HL-60/S4 treated with retinoic acid at 250 ng/mL for 4 days and 3 days (cell line): ENCODE data around the gene ECHS1.

Experiments
- in situ Hi-C: fragments of 300-500 bp; cut with MboI; formaldehyde crosslinking; loops from 2 replicates; pipeline ENCODE4 v1.7.0; 2022; ENCODE audit warnings: low sequenced_read_pairs

Gene ECHS1

GRCh38 chr10:133359554-133359971 is 13.6 kb downstream of the ECHS1 start:
- in situ Hi-C loops: no loop called here

GRCh38 chr10:133358925-133359310 is 14.2 kb downstream of the ECHS1 start:
- in situ Hi-C loops: no loop called here

DNA sequence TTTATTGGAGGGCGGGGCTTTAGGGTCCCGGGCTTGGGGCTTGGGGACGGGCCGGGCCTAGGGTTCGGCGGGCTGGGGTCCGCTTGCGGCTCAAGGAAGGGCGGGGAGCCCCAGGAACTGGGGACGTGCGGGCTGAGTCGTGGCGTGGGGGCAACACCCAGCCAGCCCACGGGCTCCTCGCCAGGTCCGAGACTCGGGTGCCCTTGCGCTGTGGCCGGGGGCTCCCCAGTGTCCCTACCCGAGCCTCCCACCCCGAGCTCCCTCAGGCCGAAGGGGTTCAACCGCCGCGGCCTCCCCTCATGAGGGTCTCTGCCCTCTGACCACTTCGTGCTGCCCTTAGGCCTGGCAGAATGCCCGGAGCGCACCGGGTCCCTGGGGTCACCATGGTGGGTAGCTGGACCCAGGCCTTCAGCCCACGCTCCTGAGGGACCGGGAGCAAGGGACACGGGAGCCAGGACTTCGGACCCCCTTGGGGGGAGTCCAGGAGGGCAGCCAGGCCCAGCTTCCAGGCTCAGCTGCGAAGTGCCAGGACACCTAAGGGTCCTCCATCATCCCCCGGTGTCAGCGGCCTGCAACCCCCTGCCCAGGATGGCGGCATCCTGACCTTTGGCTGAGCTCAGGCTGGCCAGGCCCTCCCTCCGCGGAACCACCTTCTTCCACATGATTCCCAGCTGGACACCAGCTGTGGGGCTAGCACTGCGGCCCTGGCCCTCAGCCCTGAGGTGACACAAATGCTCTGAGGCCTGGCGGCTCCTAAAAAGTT is 14.8 kb downstream of the ECHS1 start:
- in situ Hi-C loops: no loop called here

- in situ Hi-C loops: no loop called here
Observed at GRCh38 chr10:133357285-133358161, 15.6 kb downstream of the ECHS1 start, which contains the start of gene FUOM. TSS of gene FUOM (minus strand) at chr10:133358019. CDS start at chr10:133358007, 12 bp downstream.

DNA sequence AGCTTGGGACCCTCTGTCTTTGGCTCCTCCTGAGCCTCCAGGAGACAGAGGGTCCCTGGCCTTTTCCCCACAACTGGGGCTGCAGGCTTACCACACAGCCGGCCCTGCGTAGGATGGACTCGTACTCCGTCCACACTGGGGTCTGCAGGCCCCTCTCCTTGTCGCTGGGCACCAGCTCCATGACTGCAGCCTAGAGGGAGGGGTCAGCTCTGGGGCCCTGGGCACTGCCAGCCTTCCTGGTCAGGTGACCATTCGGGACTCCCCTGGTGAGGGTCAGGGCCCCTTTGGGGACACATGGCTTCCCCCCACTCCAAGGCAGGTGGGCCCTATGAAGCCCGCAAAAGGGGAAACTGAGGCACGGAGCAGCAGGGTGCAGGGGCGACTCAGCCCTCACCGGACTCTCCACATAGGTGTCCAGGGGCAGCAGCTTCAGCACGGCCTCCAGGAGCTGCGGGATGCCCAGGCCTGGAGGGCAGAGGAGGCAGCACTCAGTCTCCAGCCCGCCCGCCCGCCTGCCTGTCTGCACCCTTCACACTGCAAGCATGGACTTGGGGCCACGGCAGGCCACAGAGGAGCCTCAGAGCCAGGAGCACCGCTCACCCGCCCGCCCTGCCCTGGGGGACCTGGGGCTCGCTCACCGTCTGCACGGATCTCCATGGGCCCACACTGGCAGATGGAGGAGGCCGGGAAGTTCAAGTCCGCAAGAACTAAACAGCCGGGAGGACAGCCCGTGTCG is 16.4 kb downstream of the ECHS1 start:
- in situ Hi-C loops: no loop called here

DNA sequence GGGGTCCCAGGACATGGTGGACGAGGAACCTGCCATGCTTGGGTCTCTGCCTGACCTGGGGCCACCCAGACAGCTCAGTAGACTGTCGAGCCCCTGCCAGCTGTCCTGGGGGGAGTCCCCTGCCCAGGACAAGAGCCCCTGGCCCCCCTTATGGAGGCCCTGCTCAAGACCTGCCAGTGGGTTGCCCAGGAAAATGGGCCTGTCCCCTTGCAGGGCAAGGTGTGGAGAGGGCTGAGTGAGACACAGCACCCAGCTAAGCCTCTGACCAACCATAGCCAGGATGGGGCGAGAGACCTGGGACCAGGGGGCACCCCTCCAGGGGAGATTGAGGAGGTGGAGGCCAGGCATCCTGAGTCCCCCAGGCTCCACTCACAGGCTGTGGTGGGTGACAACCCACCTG is 17.2 kb downstream of the ECHS1 start:
- in situ Hi-C loops: no loop called here

DNA sequence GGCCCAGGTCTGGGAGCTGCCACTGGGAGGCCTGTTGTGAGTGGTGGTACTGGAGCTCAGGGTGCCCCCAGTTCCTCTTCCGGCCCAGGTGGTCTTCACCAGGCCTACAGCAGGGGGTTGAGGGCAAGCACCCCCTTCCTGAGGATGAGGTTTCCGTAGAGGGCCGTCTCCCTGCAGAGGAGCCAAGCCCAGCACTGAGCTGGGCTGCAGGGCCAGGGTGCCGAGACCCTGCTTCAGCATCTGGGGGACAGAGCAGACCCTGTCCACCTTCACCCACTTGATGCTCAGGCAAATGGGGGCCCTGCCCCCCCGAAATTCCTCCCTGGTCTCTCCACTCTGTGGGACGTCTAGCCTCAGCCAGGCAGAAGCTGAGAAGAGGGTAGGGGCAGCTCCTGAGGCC is 17.9 kb downstream of the ECHS1 start:
- in situ Hi-C loops: no loop called here

DNA sequence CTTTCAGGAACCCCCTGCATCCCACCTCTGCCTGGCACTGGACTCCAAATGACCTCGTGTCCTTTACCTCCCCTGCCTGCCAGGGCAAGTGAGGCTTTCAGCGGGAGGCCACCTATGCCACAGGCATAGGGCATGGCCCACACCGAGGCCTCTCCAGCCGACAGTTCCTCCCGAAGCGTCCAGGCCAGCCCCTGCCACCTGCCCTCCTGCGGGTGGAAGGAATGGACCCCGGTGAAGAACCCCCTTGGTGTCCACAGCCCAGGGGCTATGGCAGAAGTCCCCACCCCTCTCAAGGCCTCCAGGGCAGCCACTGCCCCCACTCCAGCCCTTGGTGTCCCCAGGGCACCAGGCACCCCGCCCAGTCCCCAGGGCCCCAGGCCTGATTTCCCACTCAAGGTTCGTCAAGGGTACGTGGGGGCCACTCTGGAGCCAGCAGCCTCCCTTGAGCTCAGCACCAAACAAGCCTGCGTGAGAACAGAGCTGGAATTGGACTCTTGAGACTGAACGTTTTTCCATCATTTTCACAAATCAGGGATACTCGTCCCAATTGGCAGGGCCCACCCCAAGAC is 18.4 kb downstream of the ECHS1 start:
- in situ Hi-C loops: no loop called here

- in situ Hi-C loops: no loop called here
Observed at GRCh38 chr10:133353988-133354605, 19.1 kb downstream of the ECHS1 start.

DNA sequence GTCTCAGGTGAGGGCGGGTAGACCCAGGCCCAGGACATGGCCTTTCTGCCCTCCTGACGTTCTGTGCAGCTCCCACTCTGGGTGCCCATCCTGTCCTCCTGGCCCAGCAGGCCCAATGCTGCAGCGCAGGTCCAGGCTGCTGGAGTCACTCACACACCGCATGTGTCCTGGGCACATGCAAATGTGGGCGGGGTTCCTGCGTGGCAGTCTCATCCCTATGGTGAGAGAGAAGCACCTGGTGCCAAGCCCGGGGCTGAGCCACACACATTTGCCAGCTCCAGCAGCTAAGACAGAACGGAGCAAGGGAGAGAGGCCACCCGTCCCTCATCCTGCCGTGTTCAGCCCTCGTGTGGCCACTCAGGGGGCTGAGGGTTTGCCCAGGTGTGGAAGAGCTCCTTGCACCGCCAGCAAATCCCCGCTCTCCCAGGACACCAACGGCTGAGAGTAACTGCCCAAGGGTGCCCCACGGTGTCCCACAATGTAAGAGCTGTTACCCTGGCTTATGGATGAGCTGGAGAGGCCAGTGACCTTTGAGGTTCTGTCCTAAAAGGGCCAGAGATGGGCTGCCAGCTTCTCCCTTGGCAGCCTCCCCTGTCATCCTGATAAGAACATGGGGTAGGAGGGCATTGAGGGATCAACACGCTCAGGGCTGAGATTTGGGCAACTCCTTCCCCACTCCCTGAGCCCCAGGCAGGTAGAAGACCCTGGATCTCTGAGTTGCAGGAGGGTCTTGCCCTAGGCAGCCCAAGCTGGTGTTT is 19.8 kb downstream of the ECHS1 start:
- in situ Hi-C loops: no loop called here

GRCh38 chr10:133351408-133352318 is 21.5 kb downstream of the ECHS1 start:
- in situ Hi-C loops: no loop called here

GRCh38 chr10:133350950-133351329 is 22.2 kb downstream of the ECHS1 start:
- in situ Hi-C loops: no loop called here

- in situ Hi-C loops: no loop called here
Observed at GRCh38 chr10:133350283-133350949, 22.7 kb downstream of the ECHS1 start.

GRCh38 chr10:133349577-133350011 is 23.6 kb downstream of the ECHS1 start:
- in situ Hi-C loops: no loop called here

DNA sequence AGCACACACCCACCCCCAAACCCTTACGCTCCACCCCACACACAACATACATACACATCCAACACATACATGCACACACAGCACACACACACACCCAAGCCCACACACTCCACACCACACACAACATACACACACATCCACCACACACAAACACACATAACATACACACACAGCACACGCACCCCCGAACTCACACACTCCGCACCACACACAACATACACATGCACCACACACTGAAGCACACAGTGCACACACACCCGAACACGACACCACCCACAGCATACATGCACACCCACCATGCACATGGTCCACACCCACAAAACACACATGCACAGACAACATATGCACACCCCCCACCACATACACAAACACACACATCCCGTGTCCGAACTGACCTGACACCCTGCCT is 24.0 kb downstream of the ECHS1 start:
- in situ Hi-C loops: no loop called here

DNA sequence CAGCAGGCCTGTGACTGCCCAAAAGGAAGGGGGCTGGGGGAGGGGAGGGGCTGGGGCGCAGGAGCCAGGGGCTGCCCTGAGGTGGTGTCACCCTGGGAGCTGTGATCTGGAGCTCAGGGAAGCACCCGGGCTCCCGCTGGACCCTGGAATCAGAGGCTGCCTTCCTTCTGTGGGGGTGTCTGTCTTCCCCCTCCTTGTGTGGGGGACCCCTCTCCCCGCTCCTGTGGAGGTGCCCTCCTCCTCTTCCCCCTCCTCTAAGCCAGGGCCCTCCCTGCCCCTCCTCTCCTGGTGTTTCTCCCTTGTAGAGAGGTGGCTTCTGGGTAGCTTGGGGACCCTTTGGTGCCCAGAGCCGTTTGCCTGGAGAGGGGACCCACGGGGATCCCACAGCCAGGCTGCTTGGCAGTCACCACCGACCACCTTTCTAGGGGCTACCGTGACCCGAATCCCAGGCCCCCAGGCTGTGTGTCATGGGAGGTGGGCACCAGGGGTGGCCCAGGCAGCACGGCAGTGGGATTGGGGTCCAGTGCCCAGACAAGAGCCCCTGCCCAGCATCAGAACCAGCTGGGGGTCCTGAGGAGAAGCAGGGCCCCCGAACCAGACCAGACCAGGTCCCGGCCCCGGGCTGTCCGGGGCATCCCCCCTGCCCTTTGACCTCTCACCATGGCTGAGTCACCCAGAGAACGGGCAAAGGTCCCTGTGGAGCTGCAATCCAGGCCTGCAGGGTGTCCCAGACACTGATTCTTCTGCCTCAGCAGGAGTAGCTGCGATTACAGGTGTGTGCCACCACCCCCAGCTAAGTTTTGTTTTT is 25.2 kb downstream of the ECHS1 start:
- in situ Hi-C loops: no loop called here

GRCh38 chr10:133346413-133346812 is 26.7 kb downstream of the ECHS1 start:
- in situ Hi-C loops: no loop called here
